ENCODE results near the gene OSBPL2.

Gene OSBPL2

DNA sequence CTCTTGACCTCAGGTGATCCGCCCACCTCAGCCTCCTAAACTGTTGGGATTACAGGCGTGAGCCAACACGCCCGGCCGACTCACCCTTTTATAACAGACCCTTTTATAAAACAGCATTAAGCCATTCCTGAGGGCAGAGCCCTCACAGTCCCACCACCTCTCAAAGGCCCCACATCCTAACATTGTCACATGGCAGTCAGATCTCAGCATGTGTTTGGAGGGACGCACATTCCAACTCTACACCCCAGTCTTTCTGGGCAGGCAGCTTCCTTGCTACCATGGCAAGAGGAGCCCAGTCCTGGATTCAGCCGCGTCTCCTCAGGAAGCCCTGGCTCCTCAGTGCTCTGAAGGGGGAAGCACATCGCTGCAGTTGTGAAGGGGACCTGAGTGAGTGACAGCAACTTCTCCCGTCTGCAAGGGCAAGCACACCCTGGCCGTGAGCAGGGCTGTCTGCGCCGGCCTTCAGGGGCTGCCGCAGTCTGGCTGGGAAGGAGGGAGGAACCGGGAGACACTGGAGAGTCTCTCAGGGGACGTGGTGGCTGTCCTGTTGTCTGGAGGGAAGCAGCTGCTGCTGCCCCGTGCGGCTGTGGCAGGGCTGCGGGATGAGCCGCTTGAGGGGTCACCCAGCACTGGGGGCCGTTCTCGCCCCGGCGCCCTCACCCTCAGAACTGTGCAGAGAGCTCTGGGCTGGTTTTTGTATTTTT, 15.9 kb downstream of the OSBPL2 start:
- no peak for DNase-seq (ENCODE audit: low read depth in 2 of 2)

DNA sequence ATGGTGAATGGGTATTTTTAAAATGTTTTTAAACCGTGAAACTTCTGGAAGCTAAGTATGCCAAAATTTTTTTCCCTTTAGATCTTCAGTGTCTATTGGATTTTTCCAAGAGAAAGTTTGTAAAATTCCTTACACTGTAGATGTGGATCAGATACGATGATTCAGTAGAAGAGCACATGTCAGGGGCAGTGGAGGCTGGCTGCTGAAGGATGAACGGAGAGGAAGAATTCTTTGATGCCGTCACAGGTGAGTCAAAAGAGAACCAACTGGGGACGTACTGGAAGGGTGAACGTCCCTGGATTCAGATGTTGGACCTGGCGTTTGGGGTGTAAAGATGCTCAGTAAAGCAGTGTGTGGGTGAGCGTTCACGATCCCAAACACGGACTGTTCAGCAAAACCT, 17.7 kb downstream of the OSBPL2 start:
- no peak for DNase-seq (ENCODE audit: low read depth in 2 of 2)

DNA sequence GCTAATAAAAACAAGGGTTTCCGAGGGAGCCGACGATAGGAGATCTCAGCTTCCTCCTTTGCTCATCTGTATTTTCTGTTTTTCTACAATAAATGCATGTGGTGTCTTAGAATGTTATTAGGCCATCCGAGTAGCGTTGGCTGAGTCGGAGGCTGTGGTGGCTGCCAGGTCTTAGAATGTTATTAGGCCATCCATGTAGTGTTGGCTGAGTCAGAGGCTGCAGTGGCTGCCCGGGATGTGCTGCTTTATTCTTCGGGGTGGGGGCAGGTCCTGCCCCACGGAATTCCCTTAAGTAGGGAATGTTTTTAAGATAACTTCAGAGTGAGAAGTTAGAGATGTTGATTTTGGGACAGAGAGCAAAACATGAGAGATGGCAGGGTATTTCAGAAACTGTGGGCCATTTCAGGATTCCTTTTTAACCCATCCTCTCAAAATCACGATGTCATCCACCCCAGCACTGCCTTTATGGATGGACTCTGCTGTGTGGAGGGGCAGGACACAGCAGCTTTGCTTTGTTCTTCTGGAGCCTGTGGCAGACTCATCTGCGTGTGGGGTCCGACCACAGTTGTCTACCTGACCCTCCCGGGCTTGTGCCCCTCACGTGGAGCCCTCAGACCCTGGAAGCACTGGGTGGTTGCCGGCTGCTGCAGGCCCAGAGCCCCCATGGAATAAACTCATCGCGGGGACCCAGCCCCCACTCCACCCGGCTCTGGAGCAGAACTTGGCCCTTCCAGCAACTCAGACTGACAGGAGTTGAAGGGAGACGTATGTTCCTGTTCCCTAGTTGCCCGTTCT, 20.4 kb downstream of the OSBPL2 start:
- DNase-seq (ENCODE audit: low read depth in 2 of 2) = no peak

DNA sequence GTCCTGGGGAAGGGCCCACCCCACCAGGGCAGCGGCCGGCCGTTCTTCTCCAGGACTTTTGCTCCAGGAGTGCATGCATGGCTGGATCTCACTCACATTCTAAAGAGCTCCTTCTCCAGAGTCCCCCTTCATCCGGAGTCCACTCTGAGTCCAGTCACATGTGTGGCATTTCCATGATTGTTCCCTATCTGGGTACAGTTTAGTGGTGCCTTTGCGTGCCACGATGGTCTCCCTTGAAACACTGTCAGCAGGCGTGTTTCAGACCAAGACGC, 20.9 kb downstream of the OSBPL2 start:
- no peak for DNase-seq (ENCODE audit: low read depth in 2 of 2)

DNA sequence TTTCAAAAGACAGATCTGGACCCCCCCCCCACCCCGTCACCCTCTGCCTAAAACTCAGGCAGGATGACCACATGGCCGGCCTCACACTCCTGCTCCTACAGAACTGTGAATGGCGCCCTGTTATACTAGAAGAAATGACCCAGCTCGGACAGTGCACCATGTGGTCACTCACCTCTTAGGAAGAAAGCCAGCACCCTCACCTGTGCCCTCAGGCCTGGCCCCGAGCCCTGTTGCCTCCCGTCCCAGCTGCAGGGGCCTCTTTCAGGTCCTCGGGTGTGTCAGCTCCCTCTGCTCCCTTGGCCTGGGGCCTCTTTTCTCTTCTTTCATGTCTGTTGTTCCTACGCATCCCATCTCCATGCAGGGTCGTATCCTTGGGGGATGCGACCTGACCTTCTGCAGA, 23.7 kb downstream of the OSBPL2 start:
- no peak for DNase-seq (ENCODE audit: low read depth in 2 of 2)

DNA sequence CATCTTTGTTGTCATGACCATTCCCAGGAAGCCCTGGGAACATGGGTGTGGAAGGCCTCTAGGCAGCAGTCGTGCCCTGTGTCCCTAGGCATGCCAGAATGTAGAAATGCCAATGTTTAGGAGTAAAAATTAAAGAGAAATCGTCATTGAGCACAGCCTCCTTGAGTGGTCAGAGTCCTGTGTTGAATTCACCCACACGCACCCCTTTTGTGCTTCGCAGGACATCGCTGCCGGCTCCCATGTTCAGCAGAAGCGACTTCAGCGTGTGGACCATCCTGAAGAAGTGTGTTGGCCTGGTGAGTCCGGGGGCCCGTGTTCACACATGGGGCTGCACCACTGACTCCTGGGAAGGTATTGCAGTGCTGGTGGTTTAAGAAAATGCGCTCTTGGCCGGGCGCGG, 25.1 kb downstream of the OSBPL2 start:
- no peak for DNase-seq (ENCODE audit: low read depth in 2 of 2)

DNA sequence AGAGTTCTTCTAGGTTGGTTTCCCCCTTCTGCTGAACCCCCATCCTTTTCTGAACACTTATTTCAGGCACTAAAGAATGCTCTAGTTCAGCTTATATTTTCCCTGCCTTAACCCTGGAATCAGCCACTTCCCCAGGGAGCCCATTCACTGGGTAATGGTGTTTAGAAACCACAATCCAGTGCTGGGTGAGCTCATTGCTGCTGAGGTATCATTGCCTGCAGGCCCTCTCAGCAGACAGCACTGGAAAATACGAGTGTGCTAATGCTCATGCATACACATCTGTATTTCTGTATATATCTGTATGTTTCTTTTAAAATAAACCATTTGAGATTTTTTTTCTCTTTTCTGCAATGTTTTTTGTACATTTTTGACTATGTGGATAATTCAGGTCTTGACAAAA, 27.0 kb downstream of the OSBPL2 start:
- DNase-seq (ENCODE audit: low read depth in 2 of 2) = no peak

DNA sequence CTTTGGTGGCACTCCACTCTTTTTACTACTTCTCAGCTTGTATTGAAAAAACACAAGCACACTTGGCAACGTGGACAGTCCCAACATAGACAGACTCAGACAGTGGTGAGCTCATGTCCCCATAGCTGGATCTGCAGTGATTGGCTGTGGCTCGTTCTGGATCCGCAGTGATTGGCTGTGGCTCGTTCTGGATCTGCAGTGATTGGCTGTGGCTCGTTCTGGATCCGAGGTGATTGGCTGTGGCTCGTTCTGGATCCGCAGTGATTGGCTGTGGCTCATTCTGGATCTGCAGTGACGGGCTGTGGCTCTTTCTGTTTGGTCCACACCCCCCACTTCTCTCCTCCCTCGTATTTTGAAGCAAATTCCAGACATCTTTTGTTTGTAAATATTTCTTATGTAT, 28.0 kb downstream of the OSBPL2 start:
- DNase-seq (ENCODE audit: low read depth in 2 of 2) = no peak

DNA sequence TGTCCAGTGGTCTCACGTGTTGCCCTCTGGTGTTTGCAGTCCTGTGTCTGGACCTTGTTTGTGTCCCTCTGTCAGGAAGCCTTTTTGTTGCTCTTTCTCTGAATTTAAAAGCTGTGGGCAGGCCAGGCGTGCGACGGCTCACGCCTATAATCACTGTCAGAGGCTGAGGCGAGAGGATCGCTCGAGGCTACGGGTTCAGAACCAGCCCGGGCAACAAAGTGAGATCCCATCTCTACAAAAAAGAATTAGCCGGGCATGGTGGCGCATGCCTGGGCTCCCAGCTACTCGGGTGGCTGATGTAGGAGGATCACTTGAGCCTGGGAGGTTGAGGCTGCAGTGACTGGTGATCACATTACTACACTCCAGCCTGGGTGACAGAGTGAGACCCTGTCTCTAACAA, 28.5 kb downstream of the OSBPL2 start:
- DNase-seq (ENCODE audit: low read depth in 2 of 2) = no peak

DNA sequence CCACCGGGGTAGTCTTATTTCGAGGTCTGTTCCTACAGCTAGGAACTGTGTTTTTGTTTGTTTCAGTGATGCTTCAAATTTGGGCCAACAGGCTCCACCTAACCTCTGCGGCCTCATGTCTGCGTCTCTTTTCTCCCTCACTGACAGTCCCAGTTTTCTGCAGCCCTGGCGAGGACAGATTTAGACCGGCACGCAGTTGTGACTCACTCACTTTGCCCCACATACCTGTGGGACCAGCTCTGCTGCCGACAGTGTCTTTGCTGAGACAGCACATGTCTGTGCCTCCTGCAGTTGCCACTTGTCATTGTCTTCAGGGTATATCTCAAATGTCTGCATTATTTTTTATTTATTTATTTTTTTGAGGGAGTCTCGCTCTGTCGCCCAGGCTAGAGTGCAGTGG, 29.2 kb downstream of the OSBPL2 start:
- no peak for DNase-seq (ENCODE audit: low read depth in 2 of 2)

DNA sequence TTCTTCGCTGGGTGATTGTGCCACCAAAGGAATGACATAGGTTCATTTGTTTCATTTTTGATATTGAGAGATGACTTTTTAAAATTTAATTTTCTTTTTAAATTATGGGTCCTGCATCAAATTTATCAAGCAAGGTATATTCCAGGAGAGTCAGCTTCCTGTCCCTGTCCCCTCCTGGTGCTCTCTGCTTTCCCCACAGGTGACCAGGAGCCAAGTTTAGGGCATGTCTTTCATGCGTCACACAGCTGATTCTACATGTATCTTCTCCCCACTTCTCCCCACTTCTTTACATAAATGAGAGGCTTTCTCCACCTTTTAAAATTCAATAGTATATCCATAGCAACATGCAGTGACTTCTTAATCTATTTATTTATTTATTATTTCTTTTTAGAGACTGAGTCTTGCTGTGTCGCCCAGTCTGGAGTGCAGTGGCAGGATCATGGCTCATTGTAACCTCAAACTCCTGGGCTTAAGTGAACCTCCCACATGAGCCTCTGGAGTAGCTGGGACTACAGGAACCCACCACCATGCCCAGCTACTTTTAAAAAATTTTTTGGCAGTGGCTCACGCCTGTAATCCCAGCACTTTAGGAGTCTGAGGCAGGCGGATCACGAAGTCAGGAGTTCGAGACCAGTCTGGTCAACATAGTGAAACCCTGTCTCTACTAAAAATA, 30.0 kb downstream of the OSBPL2 start:
- no peak for DNase-seq (ENCODE audit: low read depth in 2 of 2)

DNA sequence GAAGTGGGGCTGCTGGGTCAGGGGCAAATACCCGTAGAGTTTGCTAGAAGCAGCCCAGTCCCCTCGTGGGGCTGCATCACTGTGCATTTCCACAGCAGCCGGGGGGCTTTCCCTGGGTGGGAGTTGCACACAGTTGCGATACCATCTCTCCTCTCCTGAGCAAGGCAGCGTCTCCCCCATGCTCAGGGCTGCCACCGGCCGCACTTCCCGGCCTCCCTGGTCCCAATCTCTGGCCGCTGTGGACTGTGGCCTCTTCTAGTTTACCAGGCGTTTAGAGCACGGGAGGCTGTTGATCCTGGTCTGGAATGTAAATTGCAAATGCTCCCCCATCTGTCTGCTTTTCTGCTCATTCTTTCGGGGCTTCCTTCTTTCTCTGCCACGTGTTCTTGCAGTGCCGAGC, 31.1 kb downstream of the OSBPL2 start:
- DNase-seq (ENCODE audit: low read depth in 2 of 2) = no peak

DNA sequence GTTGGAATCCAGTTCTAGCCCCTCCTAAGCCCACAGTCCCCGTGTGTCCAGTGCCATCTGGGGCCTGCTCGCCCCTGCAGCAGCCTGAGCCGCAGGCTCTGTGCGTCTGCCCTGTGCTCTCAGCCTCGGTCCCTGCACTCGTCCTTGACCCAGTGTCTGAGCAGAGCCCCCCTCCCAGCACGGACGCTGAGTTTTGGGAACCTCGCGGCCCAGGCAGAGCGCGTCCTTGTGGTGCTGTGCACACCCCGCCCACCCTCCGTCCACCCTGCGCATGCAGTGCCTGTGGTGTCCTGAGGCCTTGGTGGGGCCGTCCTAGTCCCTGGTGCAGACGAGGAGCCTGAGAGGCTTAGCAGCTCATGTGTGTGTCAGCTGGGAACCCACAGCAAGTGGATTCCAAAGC, 31.6 kb downstream of the OSBPL2 start:
- no peak for DNase-seq (ENCODE audit: low read depth in 2 of 2)

DNA sequence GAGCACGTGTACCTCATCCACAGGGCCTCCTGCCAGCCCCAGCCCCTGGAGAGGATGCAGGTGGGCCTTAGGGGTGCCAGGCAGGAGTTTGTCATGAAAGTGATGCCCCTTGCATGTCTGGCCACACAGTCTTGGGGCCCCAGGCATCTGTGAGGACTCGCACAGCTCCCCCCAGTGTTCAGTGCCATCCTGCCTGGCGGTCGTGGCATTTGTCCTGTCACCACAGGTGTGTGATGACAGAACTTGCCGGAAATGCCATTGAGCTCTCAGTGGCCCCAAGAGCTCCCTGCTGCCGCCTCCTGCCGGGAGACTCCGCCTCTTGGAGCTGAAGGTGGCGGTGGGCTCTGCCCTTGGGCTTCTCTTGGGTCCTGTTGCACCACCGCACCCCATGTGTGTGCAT, 33.9 kb downstream of the OSBPL2 start:
- no peak for DNase-seq (ENCODE audit: low read depth in 2 of 2)

DNA sequence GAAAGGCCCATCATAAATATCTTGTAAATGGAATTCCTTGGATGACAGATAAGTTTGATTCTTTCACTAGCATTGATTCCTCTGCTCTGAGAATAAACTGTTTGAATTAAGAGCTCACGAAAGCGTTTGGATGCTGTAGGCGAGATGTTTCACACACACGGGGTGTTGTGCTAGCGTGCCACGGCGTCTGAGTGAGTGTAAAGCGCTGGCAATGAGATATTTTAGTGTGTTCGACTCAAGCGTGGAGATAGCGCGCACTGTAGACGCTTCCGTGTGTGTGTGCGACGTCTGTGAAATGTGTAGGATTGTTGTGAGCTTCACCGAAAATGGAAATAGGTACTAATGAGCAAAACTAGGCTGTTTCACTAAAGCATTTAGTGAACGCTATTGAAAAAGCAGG, 35.1 kb downstream of the OSBPL2 start:
- no peak for DNase-seq (ENCODE audit: low read depth in 2 of 2)

DNA sequence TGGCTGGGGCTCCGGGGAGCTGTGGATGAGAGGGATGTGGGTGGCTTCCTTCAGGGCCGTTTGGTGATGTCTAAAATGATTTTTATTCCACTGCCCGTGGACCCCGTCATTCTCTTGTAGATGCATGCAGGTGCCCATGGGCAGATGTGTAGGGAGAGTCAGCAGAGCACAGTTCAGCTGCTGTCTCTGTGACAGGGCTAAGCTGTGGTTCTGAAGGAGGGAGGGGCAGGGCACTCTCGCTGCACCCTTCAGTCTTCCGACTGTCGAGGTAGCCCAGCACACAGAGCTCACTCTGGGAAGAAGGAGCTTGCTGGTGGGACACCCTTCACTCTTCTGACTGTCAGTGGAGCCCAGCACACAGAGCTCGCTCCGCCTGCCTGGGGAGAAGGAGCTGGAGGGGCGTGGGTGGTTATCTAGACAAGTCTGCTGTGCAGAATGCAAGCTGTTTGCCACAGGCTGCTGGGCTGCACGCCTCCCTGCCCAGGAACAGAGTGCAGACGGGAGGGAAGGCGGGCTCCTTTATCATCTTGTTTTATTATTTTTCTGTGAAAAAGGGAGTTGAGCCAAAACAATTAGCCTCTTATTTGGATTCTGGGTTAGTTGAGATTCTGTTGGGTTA, 36.1 kb downstream of the OSBPL2 start:
- DNase-seq (ENCODE audit: low read depth in 2 of 2) = no peak

DNA sequence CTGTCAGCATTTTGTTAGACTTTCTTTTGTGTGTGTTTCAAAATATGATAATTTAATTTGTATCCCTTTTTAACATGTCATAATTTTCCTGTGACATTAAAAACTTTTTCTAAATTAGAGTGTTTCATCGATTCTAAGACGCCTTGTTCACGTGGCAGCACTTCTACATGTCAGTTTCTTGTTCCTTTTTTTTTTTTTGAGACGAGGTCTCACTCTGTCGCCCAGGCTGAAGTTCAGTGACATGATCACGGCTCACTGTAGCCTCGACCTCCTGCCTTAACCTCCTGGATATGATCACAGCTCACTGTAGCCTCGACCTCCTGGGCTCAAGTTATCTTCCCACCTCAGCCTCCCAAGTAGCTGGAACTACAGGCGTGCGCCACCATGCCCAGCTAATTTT, 36.9 kb downstream of the OSBPL2 start:
- no peak for DNase-seq (ENCODE audit: low read depth in 2 of 2)

DNA sequence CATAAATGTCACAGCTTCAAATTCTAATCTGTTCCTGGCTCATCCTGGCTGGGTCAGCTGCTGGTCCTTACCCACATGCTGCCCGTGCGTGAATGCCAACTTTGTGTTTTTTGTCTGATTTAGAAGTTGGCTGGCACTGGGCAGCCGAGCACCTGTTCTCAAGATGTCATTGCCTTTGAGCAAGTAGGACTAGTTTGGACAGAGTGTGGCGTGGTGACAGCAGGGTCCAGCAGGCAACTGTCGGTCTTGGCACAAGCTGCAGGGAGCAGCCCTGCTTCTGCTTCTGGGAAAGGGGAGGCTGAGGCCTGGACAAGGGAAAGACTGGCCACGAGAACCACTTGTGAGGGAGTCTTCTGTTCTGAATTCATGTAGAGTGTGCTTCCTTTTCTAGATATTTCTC, 38.1 kb downstream of the OSBPL2 start:
- DNase-seq (ENCODE audit: low read depth in 2 of 2) = no peak

DNA sequence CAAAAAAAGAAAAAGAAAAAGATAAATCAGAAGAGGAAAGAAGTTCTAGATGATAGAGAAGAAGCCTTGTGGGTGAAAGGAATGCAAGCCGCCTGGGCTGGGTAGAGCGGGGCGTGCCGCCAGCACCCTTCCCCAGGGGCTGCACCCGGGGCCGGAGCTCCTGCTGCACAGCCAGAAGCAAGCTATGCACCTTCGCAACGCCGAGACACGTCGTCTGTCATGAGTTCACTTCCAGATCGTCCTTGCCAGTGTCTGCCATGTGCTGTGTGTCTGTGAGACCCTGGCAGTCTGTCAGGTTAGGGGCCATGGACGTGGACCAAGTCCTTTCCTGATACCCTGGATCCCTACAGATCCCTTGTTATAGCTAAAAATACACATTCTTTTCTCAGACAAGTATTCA, 38.9 kb downstream of the OSBPL2 start:
- DNase-seq (ENCODE audit: low read depth in 2 of 2) = no peak

DNA sequence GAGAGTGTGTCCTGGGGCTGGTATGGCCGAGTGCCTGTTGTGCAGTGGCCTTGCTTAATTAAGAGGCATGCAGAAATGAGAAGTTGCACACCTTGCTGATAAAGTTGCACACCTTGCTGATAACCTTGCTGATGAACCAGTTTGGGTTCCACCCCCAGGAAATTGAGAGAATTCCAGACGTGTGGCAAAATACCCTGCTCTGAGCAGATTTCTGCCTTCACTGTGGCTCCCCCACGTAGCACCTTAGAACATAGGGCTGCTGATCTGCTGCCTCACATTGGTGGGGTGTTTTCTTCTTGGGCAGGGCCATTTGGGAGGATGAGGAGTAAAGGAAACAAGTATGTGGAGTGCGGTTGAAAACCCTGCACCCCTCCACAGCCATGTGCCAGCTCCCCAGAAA, 42.0 kb downstream of the OSBPL2 start:
- DNase-seq (ENCODE audit: low read depth in 2 of 2) = no peak

DNA sequence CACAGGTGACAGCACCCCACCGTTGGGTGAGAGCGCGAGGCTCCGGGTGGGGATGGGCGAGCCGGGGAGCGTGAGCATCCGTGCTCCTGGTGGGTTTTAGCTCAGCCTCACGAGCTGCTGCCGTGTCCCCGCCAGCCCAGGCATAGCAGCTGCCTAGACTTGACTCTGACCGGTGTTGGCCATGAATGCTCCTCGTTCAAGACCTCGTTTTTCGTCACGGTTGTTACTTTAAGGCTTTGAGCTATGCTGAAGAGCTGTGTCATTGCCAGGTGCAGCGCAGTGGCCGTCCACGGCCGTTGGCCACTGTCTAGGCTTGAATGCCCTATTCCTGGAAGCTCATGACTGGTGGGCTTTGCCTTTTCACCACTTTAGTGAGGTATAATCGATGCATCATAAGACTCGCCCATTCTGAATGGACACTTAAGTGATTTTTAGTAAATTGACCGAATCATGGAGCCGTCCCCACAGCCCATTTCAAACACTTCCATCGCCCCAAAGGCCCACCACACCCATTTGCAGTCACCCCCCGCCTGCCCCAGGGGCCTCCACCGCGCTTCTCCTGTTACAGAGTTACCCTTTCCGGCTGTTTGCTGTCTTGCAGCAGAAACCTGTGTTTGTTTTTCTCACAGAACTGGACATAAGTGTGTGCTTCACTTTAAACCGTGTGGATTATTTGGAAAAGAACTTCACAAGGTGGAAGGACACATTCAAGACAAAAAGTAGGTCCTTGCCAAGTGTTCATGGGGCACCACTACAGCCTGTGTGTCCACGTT, 43.0 kb downstream of the OSBPL2 start:
- no peak for DNase-seq (ENCODE audit: low read depth in 2 of 2)

DNA sequence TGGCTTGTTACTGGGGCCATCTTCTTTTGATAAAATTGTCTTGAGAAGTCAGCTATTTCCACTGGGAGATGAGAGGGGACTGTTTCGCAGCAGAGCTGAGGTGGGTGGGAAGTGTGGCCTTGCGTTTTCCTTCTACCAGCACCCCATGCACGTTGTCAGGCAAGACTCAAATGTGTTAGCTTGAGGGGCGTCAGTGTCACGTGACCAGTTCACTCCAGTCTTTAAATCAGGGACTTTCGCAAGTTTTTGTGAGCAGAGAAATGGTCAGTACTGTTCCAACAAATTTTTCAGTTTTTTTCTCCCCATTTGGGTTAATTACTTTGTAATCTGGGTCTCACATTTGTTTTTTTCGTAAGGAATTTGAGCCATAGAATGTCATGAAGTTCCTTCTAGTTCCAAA, 43.8 kb downstream of the OSBPL2 start:
- no peak for DNase-seq (ENCODE audit: low read depth in 2 of 2)

Measured in stimulated activated CD8-positive, alpha-beta memory T cell treated with anti-CD3 and anti-CD28 coated beads, Interleukin-15, amount 100 ng/mL, for 48 hours (primary cell).